GM19372 (cell line): ENCODE measurements around the gene TMA16.
"Not testable (repeated sequence)": the region's sequence is repeated elsewhere in the genome, so short reads cannot be mapped to it uniquely, and the experiment has no call there.

Experiments
- ATAC-seq: cut with Tn5 transposase; IDR thresholded peaks from one replicate; pipeline ENCODE4 v1.9.1; 2021; ENCODE audit warnings: mild to moderate bottlenecking, low read depth, moderate library complexity; ENCODE audit not compliant: unreplicated experiment

The TMA16 gene

DNA sequence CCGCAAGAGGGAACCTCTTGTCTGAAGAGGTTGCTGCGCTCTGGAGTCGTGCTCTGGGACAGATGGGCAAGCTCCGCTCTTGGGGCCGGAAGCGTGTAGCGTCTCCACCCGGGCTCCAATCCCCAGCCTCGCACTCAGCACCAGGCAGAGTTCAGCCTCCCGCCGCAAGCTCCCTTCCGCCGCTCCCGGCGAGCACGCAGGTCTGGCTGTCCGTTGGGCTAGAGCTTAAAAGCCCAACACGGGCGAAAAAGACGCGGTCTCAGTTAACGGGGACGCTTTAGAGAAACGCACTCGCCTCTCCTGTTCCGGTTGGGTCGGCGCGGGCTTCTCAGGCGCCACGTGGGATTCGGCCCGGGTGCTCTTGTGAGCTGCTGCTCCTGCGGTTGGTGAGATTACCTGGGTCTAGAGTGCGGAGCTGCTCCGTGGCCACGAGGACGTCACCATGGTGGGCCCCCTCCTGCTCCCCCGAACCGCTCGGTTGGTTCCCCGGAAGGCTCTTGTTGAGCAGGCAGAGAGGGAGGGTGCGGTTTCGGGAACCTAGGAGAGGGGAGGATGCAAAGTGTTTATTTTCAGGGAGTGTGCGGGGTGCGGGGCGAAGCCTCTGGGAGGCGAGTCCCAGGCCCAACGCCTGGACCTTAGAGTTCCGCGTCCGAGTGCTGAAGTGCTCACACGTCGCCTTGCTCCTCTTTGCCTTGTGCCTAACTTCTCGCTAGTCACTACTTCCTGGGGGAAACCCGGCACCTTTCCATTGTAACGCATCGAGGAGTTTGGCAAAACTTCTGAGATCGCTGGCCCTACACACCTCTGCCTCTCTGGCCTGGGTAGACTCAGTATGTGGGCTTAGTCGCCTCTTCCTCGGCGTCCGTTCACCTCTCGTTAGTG is at the start of gene TMA16:
Gene TMA16, plus strand, starts transcription at position 331 of the 882 bp plus-strand sequence. Its CDS starts 112 bp downstream, at position 443.
- ATAC-seq, result peak; percentile 78

DNA sequence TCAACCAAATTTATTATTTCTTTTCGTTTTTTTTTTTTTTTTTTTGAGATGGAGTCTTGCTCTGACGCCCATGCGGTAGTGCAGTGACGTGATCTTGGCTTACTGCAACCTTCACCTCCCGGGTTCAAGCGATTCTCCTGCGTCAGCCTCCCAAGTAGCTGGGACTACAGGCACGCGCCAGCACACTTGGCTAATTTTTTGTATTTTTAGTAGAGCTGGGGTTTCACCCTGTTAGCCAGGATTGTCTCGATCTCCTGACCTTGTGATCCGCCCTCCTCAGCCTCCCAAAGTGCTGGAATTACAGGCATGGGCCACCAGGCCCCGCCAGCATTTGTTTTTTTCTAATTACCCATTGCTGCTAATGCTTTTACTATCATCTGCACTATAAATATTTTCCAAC is 47.5 kb upstream of the TMA16 start:
- not testable (repeated sequence) for ATAC-seq

DNA sequence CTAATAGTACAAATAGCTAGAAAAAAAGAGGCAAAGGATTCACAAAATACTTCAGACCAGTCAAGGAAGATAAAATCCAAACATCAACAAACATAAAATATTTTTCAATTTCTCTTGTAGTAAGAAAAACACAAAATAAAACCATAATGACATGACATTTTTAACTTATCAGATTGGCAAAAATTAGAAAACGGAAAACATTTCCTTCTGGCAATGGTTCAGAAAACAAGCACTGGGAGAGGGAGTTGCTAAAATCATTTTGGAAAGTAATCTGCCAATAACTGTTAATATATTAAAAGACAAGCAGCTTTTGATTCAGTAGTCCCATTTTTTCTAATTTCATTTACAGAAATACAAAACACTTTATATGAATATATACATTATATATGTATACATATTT is 47.0 kb upstream of the TMA16 start:
- ATAC-seq, result no peak

DNA sequence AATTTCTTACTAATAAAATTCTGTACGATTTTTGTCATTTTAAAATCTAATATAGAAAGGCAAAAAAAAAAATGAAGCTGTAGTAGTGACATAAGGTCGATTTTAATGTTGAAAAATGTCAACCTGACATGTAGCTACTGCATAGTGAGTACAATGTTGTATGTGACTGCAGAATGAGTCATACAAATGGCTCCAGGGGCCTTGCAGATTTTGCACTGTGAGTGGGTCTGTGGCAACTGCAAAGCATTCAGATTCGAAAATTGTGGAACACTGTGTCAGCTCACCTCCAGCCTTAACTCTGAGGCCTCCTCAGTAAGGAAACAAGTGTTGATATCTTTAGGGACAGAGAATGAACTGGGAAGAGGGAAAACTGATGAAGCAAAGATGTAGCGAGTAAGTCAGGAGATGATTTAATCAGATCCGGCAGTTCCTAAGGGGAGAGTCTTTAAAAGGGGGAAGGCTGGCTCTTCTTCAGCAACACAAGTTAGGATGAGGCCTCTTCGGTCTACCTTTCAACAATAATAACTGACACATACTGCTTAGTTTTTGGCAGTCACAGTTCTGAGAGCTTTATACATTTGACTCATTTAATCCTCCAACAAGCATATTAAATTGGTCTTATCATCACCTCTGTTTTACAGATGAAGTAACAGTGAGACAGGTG is 45.8 kb upstream of the TMA16 start:
- ATAC-seq, result no peak

DNA sequence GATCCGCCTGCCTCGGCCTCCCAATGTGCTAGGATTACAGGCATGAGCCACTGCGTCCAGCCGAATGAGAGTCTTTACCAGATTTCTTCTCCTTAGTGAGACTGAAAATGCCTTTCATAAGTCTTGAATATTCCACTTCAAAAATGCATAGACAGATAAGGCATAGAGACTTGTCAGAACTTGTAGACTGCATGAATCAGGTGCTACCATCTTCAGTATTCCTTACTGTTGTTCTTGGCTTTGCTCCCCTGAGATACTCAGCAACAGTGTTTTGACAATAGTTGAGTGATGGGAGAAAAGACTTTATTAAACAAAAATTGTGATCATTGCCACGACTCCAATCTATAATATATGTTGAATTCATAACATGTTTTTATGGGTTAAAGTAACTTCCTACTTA is 31.9 kb upstream of the TMA16 start:
- no peak for ATAC-seq

DNA sequence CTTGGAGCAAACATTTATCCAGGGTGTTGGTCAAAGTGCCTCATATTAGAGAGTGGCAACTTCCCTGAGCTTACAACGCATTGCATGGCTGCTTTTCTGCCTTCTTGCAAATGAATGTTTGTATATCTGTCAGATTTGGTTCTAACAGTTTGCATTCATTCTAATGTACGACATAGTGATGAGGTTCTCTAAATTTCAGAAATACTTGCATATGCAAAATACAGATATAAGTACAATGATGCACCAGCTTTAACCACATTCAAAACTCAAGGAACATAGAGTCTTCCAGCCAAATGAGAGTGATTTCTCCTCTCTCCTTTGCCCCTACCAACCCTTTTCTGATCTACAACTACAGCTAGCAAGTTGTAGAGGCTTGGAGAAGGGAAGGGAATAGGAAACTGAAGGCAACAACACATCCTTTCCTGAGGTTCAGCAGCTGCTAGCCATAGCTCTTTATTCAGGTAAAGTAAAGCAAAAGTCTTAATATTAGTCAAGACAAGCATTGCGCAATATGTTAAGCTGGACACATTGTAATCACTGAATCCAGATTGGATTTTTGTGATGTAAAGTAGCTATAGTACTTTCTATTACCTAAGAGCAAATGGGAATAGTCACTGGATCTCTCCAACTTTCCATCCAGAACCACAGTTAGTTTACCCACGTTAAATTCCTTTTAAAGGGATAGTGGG is 27.3 kb upstream of the TMA16 start:
- ATAC-seq, result no peak

DNA sequence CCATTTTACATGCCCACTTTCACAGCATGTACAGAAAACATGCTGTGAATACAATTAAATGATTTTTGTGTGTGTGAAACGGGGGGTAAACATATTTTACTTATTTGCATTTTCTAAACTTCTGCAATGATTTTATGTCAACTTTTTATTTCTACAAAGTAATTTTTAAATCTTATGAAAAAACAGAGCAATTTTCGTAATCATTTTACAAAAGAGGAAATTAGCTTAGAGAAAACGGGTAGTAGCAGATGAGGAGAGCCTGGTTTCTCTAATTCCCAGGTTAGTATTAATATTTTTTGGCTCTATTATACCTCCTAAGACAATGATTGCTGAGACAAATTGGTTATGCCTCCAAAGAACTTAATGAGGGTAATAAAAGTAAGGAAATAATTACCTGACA is 24.1 kb upstream of the TMA16 start:
- no peak for ATAC-seq

DNA sequence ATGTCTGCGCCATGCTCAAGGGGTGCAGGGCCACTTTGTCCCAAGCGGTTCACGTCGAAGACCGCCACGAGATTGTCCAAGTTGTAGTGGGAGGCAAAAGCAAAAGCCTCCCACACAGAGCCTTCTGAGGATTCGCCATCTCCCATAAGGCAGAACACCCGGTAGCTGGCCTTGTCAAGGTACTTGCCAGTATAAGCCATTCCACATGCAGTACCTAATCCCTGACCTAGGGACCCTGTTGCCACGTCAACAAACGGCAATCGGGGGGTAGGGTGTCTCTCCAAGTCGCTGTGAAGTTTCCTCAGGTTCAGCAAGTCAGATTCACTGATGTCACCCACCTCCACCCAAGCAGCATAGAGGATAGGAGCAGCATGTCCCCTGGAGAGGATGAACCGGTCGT is 21.4 kb upstream of the TMA16 start:
- ATAC-seq, result no peak

DNA sequence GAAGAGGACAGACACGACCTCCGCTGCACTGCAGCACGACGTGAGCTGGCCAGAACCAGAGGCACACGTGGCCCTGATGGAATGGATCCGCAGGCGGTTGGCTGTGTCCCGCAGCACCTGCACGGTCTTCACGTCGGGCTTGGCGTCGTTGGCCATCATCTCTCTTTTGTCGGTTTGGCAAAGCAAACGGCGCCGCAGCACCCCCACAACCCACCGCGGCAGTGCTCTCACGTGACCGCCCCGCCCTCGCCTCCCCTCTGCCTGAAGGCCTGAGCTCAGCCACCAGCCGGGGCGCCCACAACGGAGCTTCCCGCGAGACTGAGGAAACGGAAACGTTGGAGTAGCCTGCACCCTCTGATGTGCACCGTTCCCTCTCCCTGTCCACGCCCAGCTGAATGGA is 20.9 kb upstream of the TMA16 start, which contains the start of gene TKTL2:
Gene TKTL2, minus strand, starts transcription at position 179 of the 400 bp plus-strand sequence. Its CDS starts 20 bp downstream, at position 159.
- no peak for ATAC-seq

DNA sequence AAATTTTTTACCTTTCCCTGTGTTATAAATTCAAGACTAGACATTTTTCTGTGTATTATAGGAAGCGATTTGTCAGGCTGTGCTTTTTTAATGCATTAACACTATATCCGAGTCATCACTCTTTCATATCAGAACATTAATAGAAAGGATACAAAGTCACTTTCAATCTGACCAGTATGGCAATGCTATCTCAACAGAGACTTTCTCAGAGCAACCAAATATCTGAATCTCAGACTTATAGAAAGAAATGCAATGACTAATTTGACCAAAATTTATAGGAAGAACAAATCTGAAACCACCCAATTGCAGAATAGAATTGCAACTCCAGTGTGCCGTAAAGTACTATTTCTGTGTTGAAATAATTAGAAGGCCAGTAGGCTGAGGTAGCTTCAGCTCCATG is 20.5 kb upstream of the TMA16 start:
- ATAC-seq, result no peak

DNA sequence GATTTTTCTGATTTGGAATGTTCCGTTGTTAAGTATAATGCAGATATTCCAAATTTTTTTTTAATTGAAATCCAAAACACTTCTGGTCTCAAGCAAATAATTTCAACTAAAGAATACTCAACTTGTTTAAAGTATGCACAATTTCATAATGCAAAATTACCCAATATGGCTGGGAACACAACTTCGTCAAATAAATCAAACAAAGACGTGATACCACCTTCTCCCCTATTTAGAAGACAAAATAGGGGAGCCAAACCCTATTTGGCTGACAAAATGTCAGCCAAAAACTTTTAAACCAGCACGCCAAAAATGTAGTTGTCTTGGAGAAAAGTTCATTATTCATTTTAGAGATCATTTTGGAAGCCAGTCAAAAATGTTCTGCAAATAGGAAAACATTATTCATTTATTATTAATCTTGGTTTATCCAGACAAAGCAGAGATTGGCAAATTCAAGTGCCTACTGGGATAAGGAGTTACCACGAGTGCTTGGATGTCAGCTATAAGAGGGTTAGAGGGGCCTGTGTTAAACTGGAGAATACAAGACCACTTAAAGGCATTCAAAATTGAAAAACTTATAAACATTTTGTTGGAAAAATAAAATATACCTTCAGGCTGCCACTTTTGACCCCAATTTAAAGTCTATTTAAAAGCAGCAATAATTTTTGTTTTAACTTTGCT is 17.6 kb upstream of the TMA16 start:
- no peak for ATAC-seq

DNA sequence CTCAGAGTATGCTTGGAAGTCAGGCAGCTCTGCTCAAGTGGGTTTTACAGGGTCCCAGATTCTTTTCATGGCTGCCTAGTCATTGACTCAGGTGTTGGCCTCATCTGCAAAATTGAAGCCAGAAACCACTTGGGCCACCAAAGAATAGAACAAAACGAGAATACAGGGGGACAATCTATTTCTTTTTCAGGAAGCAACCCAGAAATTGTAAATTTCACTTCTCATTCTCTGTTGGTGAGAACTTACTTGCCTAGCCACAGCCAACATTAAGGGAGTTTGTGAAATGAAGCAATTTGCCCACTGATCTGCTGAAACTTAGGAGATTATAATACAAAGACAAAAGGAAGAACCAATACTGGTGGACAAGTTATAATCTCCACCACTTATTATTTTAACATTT is 12.3 kb upstream of the TMA16 start:
- no peak for ATAC-seq

DNA sequence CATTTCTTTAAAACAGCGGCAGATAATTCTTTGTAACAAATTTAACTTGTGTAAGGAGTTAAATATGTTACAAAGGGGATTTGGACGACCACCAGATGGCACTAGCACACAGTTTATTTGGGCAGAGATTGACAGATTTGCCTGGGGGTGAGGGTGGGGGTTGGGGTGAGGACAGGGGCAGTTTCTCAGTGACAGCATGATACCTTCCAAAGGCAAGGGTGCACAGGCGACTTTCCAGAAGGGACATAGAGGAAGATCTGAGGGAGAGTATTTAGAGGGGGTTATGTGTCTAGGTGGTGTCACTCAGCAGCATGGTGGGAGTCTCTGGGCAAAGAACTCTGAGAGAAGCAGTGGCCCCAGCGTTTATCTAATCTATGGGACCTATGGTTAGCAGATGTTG is 9.6 kb upstream of the TMA16 start:
- ATAC-seq, result peak; percentile 42

DNA sequence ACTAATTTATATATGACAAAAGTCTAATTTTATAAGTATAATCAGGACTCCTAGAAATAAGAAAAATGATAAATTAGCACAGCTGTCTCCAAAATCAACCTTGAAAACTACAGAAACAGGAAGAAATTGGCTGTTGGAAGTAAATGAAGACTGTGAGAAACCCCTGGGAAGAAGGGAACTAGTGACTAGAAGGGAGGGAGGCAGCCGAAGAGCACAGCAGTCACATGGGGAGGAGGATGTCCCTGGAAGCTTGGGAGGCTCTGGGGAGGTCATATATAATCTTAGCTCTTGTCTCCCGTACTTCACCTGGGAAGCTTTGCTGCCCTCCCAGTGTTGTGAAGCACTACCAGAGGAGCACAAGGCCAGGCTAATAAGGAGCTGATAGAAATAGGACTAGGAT is 8.9 kb upstream of the TMA16 start:
- ATAC-seq, result no peak

DNA sequence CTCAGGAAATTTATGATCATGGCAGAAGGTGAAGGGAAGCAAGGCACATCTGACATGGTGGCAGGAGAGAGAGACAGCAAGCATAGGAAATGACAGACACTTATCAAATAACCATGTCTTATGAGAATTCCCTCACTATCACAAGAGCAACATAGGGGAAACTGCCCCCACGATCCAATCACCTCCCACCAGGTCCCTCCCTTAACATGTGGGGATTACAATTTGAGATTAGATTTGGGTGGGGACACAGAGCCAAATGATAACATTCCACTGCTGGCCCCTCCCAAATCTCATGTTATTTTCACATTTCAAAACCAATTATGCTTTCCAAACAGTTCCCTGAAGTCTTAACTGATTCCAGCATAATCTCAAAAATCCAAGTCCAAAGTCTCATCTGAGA is 8.2 kb upstream of the TMA16 start:
- no peak for ATAC-seq

DNA sequence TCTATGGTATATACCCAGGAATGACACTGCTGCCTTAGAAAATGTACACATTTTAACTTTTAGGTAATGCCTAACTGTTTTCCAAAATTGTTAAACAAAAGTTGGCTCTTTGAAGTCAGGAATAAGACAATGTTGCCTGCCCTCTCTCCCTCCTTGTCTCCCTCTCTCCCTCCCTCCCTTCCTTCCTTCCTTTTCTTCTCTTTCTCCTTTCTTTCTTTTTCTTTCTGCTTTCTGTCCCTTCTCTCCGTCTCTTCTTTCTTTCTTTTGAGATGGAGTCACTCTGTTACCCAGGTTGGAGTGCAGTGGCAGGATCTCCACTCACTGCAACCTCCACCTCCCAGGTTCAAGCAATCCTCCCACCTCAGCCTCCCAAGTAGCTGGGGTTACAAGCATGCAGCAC is 4.6 kb upstream of the TMA16 start:
- ATAC-seq, result no peak

DNA sequence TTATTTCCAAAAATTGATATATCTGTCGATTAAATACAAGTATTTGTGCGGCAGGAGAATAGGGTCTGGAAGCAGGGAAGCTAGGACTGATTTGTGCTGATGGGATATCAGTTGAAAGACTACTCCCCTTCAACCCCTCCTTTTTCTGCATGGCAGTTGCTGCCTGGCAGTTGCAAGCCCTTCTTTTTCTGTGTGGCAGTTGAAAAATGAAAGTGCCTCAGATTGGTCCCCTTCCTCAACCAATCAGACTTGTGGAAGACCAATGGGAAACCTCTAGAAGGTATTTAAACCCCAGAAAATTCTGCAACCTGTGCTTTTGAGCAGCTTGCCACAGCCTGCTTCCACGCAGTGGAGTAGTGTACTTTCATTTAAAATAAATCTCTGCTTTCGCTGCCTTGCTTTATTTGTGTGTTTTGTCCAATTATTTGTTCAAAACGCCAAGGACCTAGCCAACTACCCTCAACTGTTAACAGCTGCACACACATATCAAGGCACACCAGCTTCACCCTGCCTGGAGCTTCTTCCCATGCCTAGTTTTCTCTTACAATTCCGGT is 1.5 kb upstream of the TMA16 start:
- no peak for ATAC-seq

DNA sequence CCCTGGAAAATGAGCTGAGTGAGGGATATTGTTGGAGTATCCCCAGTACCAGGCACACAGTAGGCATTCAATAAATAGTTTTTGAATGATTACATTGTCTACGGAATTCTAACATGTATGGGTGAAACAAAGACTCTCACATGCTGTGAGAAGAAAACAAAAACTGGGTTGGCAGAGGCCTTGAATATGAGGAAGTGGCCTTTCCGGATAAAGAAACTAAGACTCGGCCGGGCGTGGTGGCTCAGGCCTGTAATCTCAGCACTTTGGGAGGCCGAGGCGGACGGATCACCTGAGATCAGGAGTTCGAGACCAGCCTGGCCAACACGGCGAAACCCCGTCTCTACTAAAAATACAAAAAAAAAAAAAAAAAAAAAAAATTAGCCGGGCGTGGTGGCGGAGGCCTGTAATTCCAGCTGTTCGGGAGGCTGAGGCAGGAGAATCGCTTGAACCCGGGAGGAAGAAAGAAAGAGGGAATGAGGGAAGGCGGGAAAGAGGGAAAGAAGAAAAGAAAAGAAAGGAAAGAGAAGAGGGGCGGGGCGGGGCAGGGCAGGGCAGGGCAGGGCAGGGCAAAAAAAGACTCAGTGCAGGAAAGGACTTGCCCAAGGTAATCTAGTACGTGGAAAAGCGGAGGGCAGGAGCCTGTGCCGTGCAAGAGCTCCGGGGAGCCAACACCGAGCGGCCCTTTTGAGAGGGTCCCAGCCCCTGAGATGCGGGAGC is 689 bp upstream of the TMA16 start:
- peak; percentile 26 for ATAC-seq

DNA sequence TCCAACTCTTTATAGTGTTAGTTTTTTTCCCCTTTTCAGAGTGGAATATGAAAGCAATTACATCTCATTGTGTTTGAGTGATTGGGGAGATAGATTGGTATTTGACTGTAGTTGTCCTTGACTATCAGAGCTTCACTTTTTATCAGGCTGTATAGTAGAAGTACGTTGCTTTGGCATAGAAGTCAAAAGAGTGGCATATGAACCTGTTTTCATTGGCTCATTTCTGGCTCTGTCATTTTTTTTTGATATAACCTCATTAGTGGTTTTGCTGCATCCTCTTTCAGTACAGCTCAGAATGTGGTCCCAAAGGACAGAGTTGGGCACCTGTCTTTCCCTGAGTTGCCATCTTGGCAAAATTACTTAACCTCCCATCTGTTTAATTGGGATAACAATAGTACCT is 1.4 kb downstream of the TMA16 start:
- ATAC-seq, result no peak

DNA sequence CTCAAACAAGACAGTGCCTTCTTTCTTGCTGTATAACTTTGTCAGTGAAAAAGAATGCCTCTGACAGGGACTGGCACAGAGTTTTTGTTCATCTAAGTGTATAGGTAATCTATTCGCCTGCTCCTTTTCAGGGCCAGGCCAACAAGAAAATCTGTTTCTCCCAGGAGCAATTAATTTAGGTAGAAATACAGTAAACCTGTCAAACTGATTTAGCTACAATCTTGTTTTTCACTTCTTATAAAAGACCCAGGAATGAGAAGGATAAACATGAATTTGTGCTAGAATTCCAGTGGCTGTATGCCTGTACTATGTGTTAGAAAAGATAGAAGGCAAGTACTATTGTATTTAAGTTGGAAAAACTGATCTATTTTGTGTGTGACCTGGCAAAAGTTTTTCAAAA is 6.1 kb downstream of the TMA16 start:
- no peak for ATAC-seq
